ENCODE measurements around the gene ITGB1. TPM values are rescaled to one million over a fixed set of nuclear protein-coding genes. Genes with fewer than 3 reads are reported as not detected.
"Not testable (repeated sequence)": the region's sequence is repeated elsewhere in the genome, so short reads cannot be mapped to it uniquely, and the experiment has no call there.

ITGB1 gene
- total RNA-seq (2014; rRNA removed; shearing (Covaris generic)) = 169 and 195 TPM in 2 replicates

GRCh38 chr10:32958085-32959005, at the start of gene ITGB1:
Gene ITGB1 (minus strand): TSS chr10:32958230. CDS start chr10:32935558, 22,672 bp downstream.
- peak; percentile 95 for DNase-seq (ENCODE audit: low spot score)

- no peak for DNase-seq (ENCODE audit: low spot score)
Observed at GRCh38 chr10:33006342-33006887, 48.4 kb upstream of the ITGB1 start.

- DNase-seq (ENCODE audit: low spot score) = peak; percentile 81
Observed at GRCh38 chr10:33005322-33006301, 47.6 kb upstream of the ITGB1 start.

DNA sequence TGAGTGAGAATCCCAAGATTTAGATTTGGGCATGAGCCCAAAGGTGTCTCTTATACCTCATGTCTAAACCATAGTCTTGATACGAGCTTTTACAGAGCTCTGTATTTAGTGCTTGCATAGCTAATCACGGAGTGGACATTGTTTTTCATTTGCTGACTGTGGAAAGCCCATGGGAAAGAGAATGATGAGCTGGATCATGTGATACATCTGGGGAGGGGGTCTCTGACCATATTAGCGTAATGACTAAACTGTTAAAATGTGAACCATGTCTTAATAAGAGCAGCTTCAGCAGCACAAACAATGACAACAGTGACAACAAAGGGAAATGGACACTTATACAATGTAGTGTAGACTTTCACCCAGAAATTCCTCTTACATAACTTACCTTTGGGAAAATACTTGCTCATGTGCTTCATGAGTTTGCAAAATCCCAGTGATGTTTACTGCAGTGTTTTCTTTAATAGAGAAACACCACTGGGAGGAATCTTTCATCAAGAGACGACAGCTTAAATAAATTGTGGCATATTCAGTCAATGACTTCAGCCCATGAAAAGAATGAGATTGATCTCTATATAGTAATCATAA, 44.0 kb upstream of the ITGB1 start:
- no peak for DNase-seq (ENCODE audit: low spot score)

DNA sequence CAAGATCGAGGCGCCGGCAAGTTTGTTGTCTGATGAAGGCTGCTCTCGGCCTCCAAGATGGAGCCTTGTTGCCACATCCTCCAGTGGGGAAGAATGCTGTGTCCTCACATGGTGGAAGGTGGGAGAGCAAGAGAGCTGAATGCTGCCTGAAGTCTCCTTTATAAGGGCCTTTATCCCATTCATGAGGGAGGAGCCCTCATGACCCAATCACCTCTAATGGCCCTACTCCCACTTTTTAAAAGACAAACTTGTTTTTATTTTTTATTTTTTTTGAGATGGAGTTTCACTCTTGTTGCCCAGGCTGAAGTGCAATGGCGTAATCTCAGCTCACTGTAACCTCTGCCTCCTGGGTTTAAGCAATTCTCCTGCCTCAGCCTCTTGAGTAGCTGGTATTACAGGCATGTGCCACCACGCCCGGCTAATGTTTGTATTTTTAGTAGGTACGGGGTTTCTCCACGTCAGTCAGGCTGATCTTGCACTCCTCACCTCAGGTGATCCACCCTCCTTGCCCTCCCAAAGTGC, 40.1 kb upstream of the ITGB1 start:
- DNase-seq (ENCODE audit: low spot score) = not testable (repeated sequence)

DNA sequence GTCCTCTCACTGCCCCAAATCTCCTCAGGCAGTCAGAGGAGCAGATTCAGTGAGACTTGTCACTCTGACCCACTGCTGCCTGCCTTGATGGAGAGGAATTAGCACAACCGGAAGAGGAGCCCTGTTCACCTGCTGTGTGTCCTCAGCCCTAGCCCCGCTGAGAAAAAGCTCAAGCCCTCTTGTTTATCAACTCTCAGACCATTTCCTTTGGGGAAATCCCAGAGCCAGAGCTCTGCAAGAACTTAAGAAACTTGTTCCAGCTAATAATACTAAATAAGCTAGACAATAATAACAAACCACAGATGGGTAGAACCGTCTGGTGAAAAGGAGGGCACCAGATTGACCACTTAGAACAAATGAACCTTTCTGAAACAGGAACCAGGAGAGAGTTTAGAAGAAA, 37.7 kb upstream of the ITGB1 start:
- no peak for DNase-seq (ENCODE audit: low spot score)

- DNase-seq (ENCODE audit: low spot score) = no peak
Observed at GRCh38 chr10:32995066-32995622, 37.1 kb upstream of the ITGB1 start.

- not testable (repeated sequence) for DNase-seq (ENCODE audit: low spot score)
Observed at GRCh38 chr10:32994632-32995031, 36.6 kb upstream of the ITGB1 start.

DNA sequence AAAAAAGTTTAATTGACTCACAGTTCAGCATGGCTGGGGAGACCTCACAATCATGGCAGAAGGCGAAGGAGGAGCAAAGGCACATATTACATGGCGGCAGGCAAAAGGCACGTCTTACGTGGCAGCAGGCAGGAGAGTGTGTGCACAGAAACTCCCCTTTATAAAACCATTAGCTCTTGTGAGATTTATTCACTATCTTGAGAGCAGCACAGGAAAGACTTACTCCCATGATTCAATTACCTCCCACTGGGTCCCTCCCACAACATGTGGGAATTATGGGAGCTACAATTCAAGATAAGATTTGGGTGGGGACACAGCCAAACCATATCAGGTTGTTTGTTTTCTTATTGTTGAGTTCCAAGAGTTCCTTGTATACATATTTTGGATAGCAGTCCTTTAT, 34.3 kb upstream of the ITGB1 start:
- DNase-seq (ENCODE audit: low spot score) = not testable (repeated sequence)

- DNase-seq (ENCODE audit: low spot score) = no peak
Observed at GRCh38 chr10:32990811-32991210, 32.8 kb upstream of the ITGB1 start.

GRCh38 chr10:32988604-32989003, 30.6 kb upstream of the ITGB1 start:
- DNase-seq (ENCODE audit: low spot score) = no peak

- DNase-seq (ENCODE audit: low spot score) = no peak
Observed at GRCh38 chr10:32987172-32987571, 29.1 kb upstream of the ITGB1 start.

DNA sequence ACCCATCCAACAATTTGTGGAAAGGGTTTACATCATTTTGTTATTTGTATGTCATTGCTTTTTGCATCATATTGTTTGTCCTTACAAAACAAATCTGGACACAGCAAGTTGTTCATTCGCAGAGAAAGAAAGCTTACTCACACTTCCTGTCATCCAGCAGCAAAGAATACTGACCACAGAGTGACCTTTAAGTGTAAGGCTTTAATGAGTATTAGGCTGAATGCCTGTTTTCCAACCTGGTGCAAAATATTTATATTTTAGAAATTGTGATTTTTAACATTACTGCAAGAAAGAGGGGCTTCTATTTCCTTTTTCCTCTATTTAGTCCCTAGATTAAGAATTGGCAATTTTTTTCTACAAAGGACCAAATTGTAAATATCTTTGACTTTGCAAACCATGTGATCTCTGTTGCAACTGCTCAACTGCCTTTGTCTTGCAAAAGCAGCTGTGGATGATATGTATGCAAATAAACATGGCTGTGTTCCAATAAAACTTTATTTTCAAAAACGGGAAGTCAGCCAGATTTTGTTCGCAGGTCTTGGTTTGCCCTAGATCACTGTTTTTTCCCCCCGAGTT, 27.8 kb upstream of the ITGB1 start:
- peak; percentile 51 for DNase-seq (ENCODE audit: low spot score)

DNA sequence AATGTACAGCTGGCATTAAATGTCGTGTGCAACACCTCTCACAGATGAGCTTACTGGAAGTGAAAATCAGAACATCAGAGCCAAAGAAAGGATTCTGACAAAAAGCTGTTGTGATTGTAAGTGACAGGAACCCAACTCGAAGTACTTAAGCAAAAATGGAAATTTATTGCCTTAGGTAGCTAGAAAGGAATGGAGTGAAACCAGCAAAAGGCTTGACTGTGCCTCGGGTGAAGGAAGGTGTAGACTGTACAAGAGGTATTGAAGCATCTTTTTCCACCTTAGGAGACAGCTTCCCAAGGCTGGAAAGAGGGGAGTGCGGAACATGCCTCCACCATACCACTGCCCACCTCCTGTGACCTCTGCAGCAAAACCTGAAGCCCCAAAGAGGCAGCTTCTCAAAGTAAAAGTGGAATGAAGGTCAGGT, 27.3 kb upstream of the ITGB1 start:
- no peak for DNase-seq (ENCODE audit: low spot score)

DNA sequence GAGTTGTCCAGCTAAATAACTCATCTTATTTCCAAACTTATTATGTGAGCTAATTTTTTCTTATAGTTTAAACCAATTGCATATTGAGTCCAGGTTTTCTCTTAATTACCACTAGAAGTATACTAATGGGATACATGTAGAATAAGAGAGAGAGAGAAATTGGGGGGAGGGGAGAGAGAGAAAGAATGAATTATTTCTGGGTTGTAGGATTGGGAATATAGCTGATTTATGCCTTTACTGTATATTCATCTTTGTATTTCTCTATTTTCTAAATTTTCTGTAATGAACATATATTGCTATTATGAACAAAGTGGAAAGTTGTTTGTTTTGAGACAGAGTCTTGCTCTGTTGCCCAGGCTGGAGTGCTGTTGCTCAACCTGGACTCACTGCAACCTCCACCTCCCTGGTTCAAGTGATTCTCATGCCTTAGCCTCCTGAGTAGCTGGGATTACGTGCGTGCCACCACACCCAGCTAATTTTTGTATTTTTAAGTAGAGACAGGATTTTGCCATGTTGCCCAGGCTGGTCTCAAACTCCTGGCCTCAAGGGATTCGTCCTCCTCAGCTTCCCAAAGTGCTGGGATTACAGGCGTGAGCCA, 26.1 kb upstream of the ITGB1 start:
- no peak for DNase-seq (ENCODE audit: low spot score)

DNA sequence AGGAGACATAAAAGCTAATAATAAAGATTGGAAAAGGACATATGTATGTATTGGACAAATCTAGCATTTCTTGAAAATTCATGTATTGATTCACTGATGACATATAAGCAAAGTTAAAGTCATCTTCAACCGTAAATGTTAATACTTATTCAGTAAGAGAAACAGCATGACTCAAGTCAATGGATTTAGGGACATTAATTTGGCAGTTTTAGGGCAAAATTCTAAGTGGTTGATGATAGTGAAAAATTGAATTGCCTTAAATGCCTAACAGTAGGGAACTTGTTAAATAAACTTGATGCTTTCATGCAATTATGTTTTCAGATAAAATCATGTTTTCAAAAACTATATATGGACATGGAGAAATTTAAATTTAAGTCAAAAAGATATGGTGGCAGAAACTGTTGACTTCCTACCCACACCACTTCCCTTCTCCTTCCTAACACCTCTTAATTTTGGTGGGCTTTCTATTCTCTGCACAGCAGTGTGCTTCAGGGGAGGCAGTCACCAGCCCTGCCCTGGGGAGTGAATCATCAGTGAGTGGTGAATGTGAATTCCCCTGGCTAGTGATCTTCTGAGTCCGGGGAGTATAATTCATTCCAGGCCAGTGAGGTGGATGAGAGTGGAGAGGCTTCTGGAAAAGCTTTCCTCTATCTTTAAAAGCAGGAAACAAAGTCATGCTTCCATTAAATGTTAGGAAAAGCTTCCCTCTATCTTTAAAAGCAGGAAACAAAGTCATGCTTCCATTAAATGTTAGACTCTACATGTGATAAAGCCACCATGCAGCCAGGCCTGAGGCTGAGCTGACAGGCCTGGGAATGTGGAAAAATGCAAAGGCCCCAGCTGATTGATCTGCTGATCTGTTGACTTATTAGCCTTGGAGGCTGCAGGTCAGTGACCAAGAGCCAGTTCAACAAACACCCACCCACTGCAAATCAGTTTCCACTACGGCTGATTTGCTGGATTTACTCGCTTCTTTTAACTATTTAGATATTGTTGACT, 25.2 kb upstream of the ITGB1 start:
- DNase-seq (ENCODE audit: low spot score) = no peak

DNA sequence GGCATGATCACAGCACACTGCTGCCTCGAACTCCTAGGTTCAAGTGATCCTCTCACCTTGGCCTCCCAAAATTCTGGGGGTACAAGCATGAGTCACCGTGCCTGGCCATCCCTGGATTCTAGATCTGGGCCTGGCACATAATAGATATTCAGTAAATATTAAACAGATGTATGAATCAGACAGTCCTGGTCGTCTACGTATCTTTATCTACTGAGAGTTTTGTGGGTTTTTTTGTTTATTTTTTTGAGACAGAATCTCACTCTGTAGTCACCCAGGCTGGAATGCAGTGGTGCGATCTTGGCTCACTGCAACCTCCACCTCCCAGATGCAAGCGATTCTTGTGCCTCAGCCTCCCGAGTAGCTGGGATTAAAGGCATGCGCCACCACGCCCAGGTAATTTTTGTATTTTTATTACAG, 24.3 kb upstream of the ITGB1 start:
- no peak for DNase-seq (ENCODE audit: low spot score)

GRCh38 chr10:32981760-32982159, 23.7 kb upstream of the ITGB1 start:
- peak; percentile 76 for DNase-seq (ENCODE audit: low spot score)
